HG03280 (cell line): Measurements from ENCODE around the gene ITGA7.
"Not testable (repeated sequence)": the region's sequence is repeated elsewhere in the genome, so short reads cannot be mapped to it uniquely, and the experiment has no call there.

Experiments
- ATAC-seq: cut with Tn5 transposase; IDR thresholded peaks from one replicate; pipeline ENCODE4 v1.9.1; 2021; ENCODE audit warnings: mild to moderate bottlenecking, moderate library complexity; ENCODE audit not compliant: unreplicated experiment

ITGA7 gene

GRCh38 chr12:55654511-55655214 lies 53.0 kb downstream of the ITGA7 start:
- ATAC-seq, result no peak

GRCh38 chr12:55653031-55653430 lies 54.7 kb downstream of the ITGA7 start:
- no peak for ATAC-seq

GRCh38 chr12:55652352-55652751 lies 55.4 kb downstream of the ITGA7 start:
- ATAC-seq, result no peak

GRCh38 chr12:55651299-55651683 lies 56.4 kb downstream of the ITGA7 start:
- no peak for ATAC-seq

GRCh38 chr12:55650620-55651298 lies 56.9 kb downstream of the ITGA7 start:
- ATAC-seq, result not testable (repeated sequence)

- no peak for ATAC-seq
Observed at GRCh38 chr12:55647027-55647426, 60.7 kb downstream of the ITGA7 start.

- ATAC-seq, result no peak
Observed at GRCh38 chr12:55644591-55644990, 63.1 kb downstream of the ITGA7 start.

- no peak for ATAC-seq
Observed at GRCh38 chr12:55642669-55643068, 65.0 kb downstream of the ITGA7 start.

- ATAC-seq, result no peak
Observed at GRCh38 chr12:55642267-55642666, 65.4 kb downstream of the ITGA7 start.

GRCh38 chr12:55641595-55641994 lies 66.1 kb downstream of the ITGA7 start:
- ATAC-seq, result no peak

- no peak for ATAC-seq
Observed at GRCh38 chr12:55637467-55637866, 70.2 kb downstream of the ITGA7 start.

- no peak for ATAC-seq
Observed at GRCh38 chr12:55636853-55637252, 70.9 kb downstream of the ITGA7 start, which contains the start of gene OR10P1. TSS of gene OR10P1 (plus strand) at chr12:55636892. CDS start at chr12:55636892, 0 bp downstream.

- no peak for ATAC-seq
Observed at GRCh38 chr12:55636116-55636655, 71.5 kb downstream of the ITGA7 start.
